H1 (cell line): ENCODE data around the gene TRPM1. TPM values are rescaled to one million over a fixed set of nuclear protein-coding genes. Genes with fewer than 3 reads are reported as not detected.

Experiments
- CTCF ChIA-PET: fragments of 300-600 bp; sonication (Branson Sonifier 250); formaldehyde crosslinking; loops from one replicate; lab custom pipeline; 2021; ENCODE audit not compliant: partially characterized antibody; lab: Charles Lee
- POLR2A ChIA-PET: fragments of 300-600 bp; sonication (Branson Sonifier 250); formaldehyde crosslinking; loops from one replicate; lab custom pipeline; 2021; ENCODE audit warnings: inconsistent platforms; ENCODE audit not compliant: partially characterized antibody; lab: Charles Lee
- DNase-seq, 2 experiments: peaks; one replicate each; pipeline versions ENCODE4 v3.0.0 to v3.0.0-alpha.2; 2010 to 2022; ENCODE audit warnings: low spot score in 2 of 2, low read depth in 1 of 2, mixed read lengths in 1 of 2
- FAIRE-seq: peaks from 2 replicates; lab custom pipeline; 2011; peaks lifted over from hg19 to GRCh38; lab: Jason Lieb, UNC
- H2AFZ ChIP-seq: 2 replicates; pipeline ENCODE4 v1.8.1; 2012; ENCODE audit warnings: low read length, inconsistent platforms
- H2AK5ac ChIP-seq: 2 replicates; pipeline ENCODE4 v1.6.1; 2013; ENCODE audit warnings: low read depth, low read length
- H2BK120ac ChIP-seq: replicated peaks from 2 replicates; pipeline ENCODE3; 2013; ENCODE audit warnings: low read depth, low read length, inconsistent platforms
- H2BK12ac ChIP-seq: 2 replicates; pipeline ENCODE4 v1.6.1; 2013; ENCODE audit warnings: low read depth, low read length
- H2BK15ac ChIP-seq: 2 replicates; pipeline ENCODE4 v1.6.1; 2013; ENCODE audit warnings: low read length
- H2BK20ac ChIP-seq: 2 replicates; pipeline ENCODE4 v1.6.1; 2013; ENCODE audit warnings: low read length
- H2BK5ac ChIP-seq: 2 replicates; pipeline ENCODE4 v1.6.1; 2013; ENCODE audit warnings: low read depth, low read length
- H3K14ac ChIP-seq: 2 replicates; pipeline ENCODE4 v1.6.1; 2013; ENCODE audit warnings: inconsistent platforms; ENCODE audit not compliant: insufficient read length
- H3K18ac ChIP-seq: 2 replicates; pipeline ENCODE4 v1.6.1; 2013; ENCODE audit warnings: low read length; ENCODE audit errors: extremely low read depth
- H3K23ac ChIP-seq: 2 replicates; pipeline ENCODE4 v1.6.1; 2013; ENCODE audit warnings: inconsistent platforms; ENCODE audit not compliant: insufficient read length
- H3K23me2 ChIP-seq: 2 replicates; pipeline ENCODE4 v1.6.1; 2013; ENCODE audit warnings: low read depth, low read length
- H3K27ac ChIP-seq: 2 replicates; pipeline ENCODE4 v1.6.1; 2011; ENCODE audit warnings: low read depth, low read length, inconsistent platforms
- H3K27me3 ChIP-seq, 4 experiments: replicated peaks in 1 of 4; 1 replicate in 1 of 4; 2 replicates in 3 of 4; pipeline versions ENCODE4 v1.6.1 to v1.8.1; 2011 to 2013; ENCODE audit warnings: low read length in 3 of 4, mild to moderate bottlenecking in 3 of 4, inconsistent platforms in 2 of 4, mixed read lengths in 2 of 4, moderate library complexity in 1 of 4; ENCODE audit not compliant: control insufficient read depth in 3 of 4, insufficient read depth in 3 of 4; ENCODE audit errors: extremely low read depth in 1 of 4
- H3K36me3 ChIP-seq, 4 experiments: 2 replicates each; pipeline versions ENCODE4 v1.6.1 to v1.8.1; 2011 to 2013; ENCODE audit warnings: mild to moderate bottlenecking in 4 of 4, low read length in 3 of 4, moderate library complexity in 2 of 4, control low read depth in 1 of 4, inconsistent platforms in 1 of 4; ENCODE audit not compliant: insufficient read depth in 4 of 4, control insufficient read depth in 2 of 4
- H3K4ac ChIP-seq: replicated peaks from 2 replicates; pipeline ENCODE3; 2013; ENCODE audit warnings: low read length, low read depth, mixed read lengths, inconsistent platforms; ENCODE audit not compliant: insufficient read length
- H3K4me1 ChIP-seq, 4 experiments: replicated peaks in 1 of 4; 1 replicate in 1 of 4; 2 replicates in 3 of 4; pipeline versions ENCODE4 v1.6.1 to v1.8.1; 2011 to 2013; ENCODE audit warnings: low read length in 3 of 4, inconsistent platforms in 2 of 4, mixed read lengths in 1 of 4; ENCODE audit not compliant: insufficient read depth in 4 of 4, control insufficient read depth in 3 of 4
- H3K4me2 ChIP-seq, 2 experiments: 2 replicates each; pipeline versions ENCODE4 v1.6.1 to v1.8.1; 2011 to 2013; ENCODE audit warnings: low read depth in 2 of 2, low read length in 2 of 2, control low read depth in 1 of 2, inconsistent platforms in 1 of 2, mild to moderate bottlenecking in 1 of 2; ENCODE audit not compliant: insufficient read depth in 1 of 2
- H3K4me3 ChIP-seq, 4 experiments: fragments of 200-600, 300-600 bp in 1 of 4; sonication (generic), shearing (Covaris generic), sonication (Bioruptor Twin) in 1 of 4; 2 replicates each; pipeline versions ENCODE4 v1.5.1 to v1.8.1; 2011 to 2016; ENCODE audit warnings: low read length in 4 of 4, low read depth in 3 of 4, control low read depth in 2 of 4, inconsistent platforms in 2 of 4, mild to moderate bottlenecking in 2 of 4, mixed read lengths in 1 of 4, moderate library complexity in 1 of 4; ENCODE audit not compliant: insufficient read depth in 2 of 4; ENCODE audit errors: extremely low read depth in 1 of 4
- H3K56ac ChIP-seq: replicated peaks from 2 replicates; pipeline ENCODE3; 2013; ENCODE audit warnings: low read depth, mild to moderate bottlenecking, mixed read lengths, low read length, inconsistent platforms; ENCODE audit not compliant: insufficient read length
- H3K79me1 ChIP-seq: 2 replicates; pipeline ENCODE4 v1.6.1; 2013; ENCODE audit warnings: low read depth, low read length, control low read depth
- H3K79me2 ChIP-seq, 2 experiments: 2 replicates each; pipeline versions ENCODE4 v1.6.1 to v1.8.1; 2012 to 2013; ENCODE audit warnings: low read length in 2 of 2, mild to moderate bottlenecking in 2 of 2, inconsistent platforms in 1 of 2; ENCODE audit not compliant: insufficient read depth in 2 of 2, control insufficient read depth in 1 of 2
- H3K9ac ChIP-seq, 4 experiments: replicated peaks in 1 of 4; 1 replicate in 1 of 4; 2 replicates in 3 of 4; pipeline versions ENCODE4 v1.6.1 to v1.8.1; 2011 to 2013; ENCODE audit warnings: low read depth in 3 of 4, low read length in 3 of 4, control low read depth in 2 of 4, mild to moderate bottlenecking in 2 of 4, moderate library complexity in 2 of 4, inconsistent platforms in 1 of 4; ENCODE audit errors: extremely low read depth in 1 of 4
- H3K9me3 ChIP-seq, 2 experiments: 2 replicates each; pipeline versions ENCODE4 v1.6.1 to v1.8.1; 2012 to 2013; ENCODE audit warnings: mild to moderate bottlenecking in 2 of 2, moderate library complexity in 2 of 2, control low read depth in 1 of 2, inconsistent platforms in 1 of 2, low read depth in 1 of 2, low read length in 1 of 2, mixed read lengths in 1 of 2; ENCODE audit not compliant: insufficient read depth in 2 of 2
- H4K20me1 ChIP-seq, 2 experiments: replicated peaks in 1 of 2; 2 replicates each; pipeline versions ENCODE3 to v1.8.1; 2011 to 2013; ENCODE audit warnings: inconsistent platforms in 2 of 2, low read length in 2 of 2, mild to moderate bottlenecking in 1 of 2; ENCODE audit not compliant: insufficient read depth in 2 of 2, control insufficient read depth in 1 of 2
- H4K5ac ChIP-seq: 2 replicates; pipeline ENCODE4 v1.6.1; 2013; ENCODE audit warnings: low read length, low read depth, mixed read lengths, inconsistent platforms; ENCODE audit not compliant: insufficient read length
- H4K8ac ChIP-seq: 2 replicates; pipeline ENCODE4 v1.8.0; 2013; ENCODE audit warnings: mild to moderate bottlenecking, moderate library complexity, low read length, inconsistent platforms; ENCODE audit not compliant: insufficient read depth; ENCODE audit errors: extremely low read depth
- H4K91ac ChIP-seq: replicated peaks from 2 replicates; pipeline ENCODE3; 2013; ENCODE audit warnings: low read length, mixed read lengths, inconsistent platforms; ENCODE audit not compliant: insufficient read length
- ATF3 ChIP-seq: IDR thresholded peaks from 2 replicates; pipeline ENCODE4 v1.6.1; 2011; ENCODE audit warnings: low read depth, mild to moderate bottlenecking, low read length; ENCODE audit not compliant: insufficient read depth
- CEBPB ChIP-seq: IDR thresholded peaks from 2 replicates; pipeline ENCODE4 v1.6.1; 2012; ENCODE audit warnings: low read depth, low read length
- CTBP2 ChIP-seq: IDR thresholded peaks from 2 replicates; pipeline ENCODE4 v1.7.0; 2011; ENCODE audit warnings: borderline replicate concordance, mild to moderate bottlenecking, moderate library complexity, mixed read lengths, low read length; ENCODE audit not compliant: insufficient read depth, insufficient read length
- NANOG ChIP-seq: IDR thresholded peaks from 2 replicates; pipeline ENCODE4 v1.6.1; 2011; ENCODE audit warnings: low read length, low read depth, mild to moderate bottlenecking, inconsistent platforms; ENCODE audit not compliant: insufficient read depth, poor library complexity, severe bottlenecking
- SP2 ChIP-seq: IDR thresholded peaks from 2 replicates; pipeline ENCODE4 v1.6.1; 2012; ENCODE audit warnings: mild to moderate bottlenecking, low read length, inconsistent platforms
- WGBS, 2 experiments: shearing (Covaris generic) in 1 of 2; methylation state at CpG; one replicate each; pipeline versions ENCODE4 v1.1.6 to v1.1.7; 2013 to 2015; ENCODE audit warnings: low lambda C conversion rate in 2 of 2, mixed read lengths in 2 of 2, inconsistent platforms in 1 of 2, low coverage in 1 of 2, missing lambda C conversion rate in 1 of 2; ENCODE audit not compliant: insufficient replicate concordance in 2 of 2, insufficient coverage in 1 of 2, insufficient read length in 1 of 2; ENCODE audit errors: extremely low coverage in 1 of 2, missing lambda C conversion rate in 1 of 2; 5-methylcytosine and 5-hydroxymethylcytosine counted together
- polyA plus RNA-seq, 7 experiments: library from polyadenylated mRNA; depleted of rRNA in 3 of 7; stranded (reverse) in 5 of 7; unstranded in 2 of 7; fragments of >200 nt in 5 of 7; fragments of 200-250 nt in 2 of 7; gene quantifications; 1 replicate in 5 of 7; 2 replicates in 1 of 7; 4 replicates in 1 of 7; pipeline versions ENCODE4 v1.2.1 to v1.2.3, GENCODE V29; 2011 to 2013; ENCODE audit warnings: missing spikeins in 2 of 7, mixed read lengths in 2 of 7
- total RNA-seq: library from RNA; stranded (reverse); fragmentation: NEBNext Ultra II Directional; extraction: Animal tissue kit (Norgen Biotek cat#: 25700); gene quantifications from 2 replicates; pipeline ENCODE4 v1.2.1, GENCODE V29; 2021

TRPM1 gene
- total and polyA plus RNA-seq, 2 of the 8 experiments (the other 6 are each of a cell fraction or from before 2014, with no cell fraction given): 0.05 TPM; not detected in 1

- no peak overlapping the region for H3K4me2 ChIP-seq
- no peak overlapping the region for H4K91ac ChIP-seq
- no peak overlapping the region for H2BK12ac ChIP-seq
- peaks cover 0 to 6% (median 2%) of the 10 kb centered on the region in 4 experiments; a peak in 4 of 7 replicates for H3K4me1 ChIP-seq
- 81% methylated on average over 3 of the region's 3 CpGs; no CpG with 5 or more reads in 1 of the 2 experiments for WGBS, 2 experiments
- no peak overlapping the region for H2AK5ac ChIP-seq
- H3K23me2 ChIP-seq: no peaks in the 10 kb centered on the region
- H2BK120ac ChIP-seq: no peak overlapping the region
- H3K79me2 ChIP-seq: no peaks in the 10 kb centered on the region
- H3K9me3 ChIP-seq: no peaks in the 10 kb centered on the region
- H3K4ac ChIP-seq: no peak overlapping the region
- no peak overlapping the region for H3K23ac ChIP-seq
- no peaks in the 10 kb centered on the region for H3K79me1 ChIP-seq
- no peak for DNase-seq
- H3K36me3 ChIP-seq: no peaks in the 10 kb centered on the region
- no peak overlapping the region for H3K18ac ChIP-seq
- H2BK5ac ChIP-seq: no peak overlapping the region
- no peak overlapping the region for H3K9ac ChIP-seq
- no peak overlapping the region for H3K56ac ChIP-seq
- no peak overlapping the region for H2BK15ac ChIP-seq
- no peak overlapping the region for H4K8ac ChIP-seq
- H3K4me3 ChIP-seq: no peak overlapping the region
- H3K27me3 ChIP-seq: no peaks in the 10 kb centered on the region
- no peak overlapping the region for H3K14ac ChIP-seq
- ChIA-PET CTCF (interaction anchor here (0.6 kb wide), 1 partner anchor 197 kb away, joined by 3 read pairs; no protein-coding TSS in a partner anchor), POLR2A (interaction anchor here (3.2 kb wide), 1 partner anchor 9 kb away, joined by 13 read pairs; the partner anchor contains the start of gene MTMR10)
- H4K20me1 ChIP-seq: no peaks in the 10 kb centered on the region
- no peak overlapping the region for H2AFZ ChIP-seq
- H4K5ac ChIP-seq: no peak overlapping the region
- no peak overlapping the region for H2BK20ac ChIP-seq
- no peak for FAIRE-seq
- no peak overlapping the region for H3K27ac ChIP-seq
- TF ChIP-seq NANOG (no peak), SP2 (no peak), CTBP2 (no peak), CEBPB (no peak), ATF3 (no peak)
Measured at GRCh38 chr15:30999729-31000128, 101.8 kb downstream of the TRPM1 start.
